ENCODE measurements around the gene PRELP.
"Not testable (repeated sequence)": the region's sequence is repeated elsewhere in the genome, so short reads cannot be mapped to it uniquely, and the experiment has no call there.

Gene PRELP

DNA sequence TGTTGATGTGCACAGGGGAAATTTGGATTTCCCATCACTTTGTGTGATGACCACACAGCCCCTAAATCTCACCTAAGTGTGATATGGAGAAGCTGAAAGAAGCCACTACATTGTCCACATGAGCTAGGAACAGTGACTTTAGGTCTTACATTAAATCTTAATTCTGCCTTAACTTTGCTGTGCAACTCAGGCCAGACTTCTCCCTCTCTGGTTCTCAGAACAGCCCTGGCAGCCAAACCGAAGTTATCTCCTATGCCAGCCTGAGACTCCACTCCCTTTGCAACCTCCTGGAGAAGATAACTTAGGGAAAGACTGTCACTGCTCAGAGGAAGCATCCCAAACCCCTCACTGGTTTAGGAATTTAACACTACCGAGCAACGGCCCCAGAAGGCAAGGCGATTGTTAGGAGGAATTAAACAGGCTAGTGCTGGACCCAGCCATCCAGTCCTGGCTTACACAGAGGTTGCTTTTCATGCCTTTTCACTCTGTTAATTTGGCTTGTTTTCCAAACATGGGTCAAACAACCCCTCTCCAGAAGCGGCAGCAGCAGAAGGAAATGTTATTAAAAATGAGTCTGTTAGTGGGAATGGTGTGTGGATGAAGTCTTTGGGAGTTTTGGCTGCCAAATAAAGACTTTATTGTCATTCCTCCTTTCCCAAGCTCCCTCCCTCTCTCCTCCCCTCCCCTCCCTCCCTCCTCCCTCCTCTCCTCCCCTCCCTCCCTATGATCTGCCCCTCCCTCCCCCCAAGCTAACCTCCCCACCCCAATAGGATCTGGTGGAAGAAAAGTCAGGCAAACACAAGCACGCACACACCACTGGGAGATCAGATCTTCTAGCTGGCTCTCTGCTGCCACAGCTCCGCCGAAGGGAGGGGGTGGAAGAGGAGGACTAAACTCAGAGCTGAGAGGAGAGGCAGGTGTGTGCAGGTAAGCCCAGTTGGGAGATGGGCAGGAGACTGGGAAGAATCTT lies at the start of gene PRELP:
TSS of gene PRELP (plus strand) at position 795 of the 970 bp plus-strand sequence. CDS start 7,379 bp downstream, outside the sequence.
- DNase-seq (ENCODE audit: low read depth in 2 of 2), result peak in 1 of 2 experiments; percentile 25

DNA sequence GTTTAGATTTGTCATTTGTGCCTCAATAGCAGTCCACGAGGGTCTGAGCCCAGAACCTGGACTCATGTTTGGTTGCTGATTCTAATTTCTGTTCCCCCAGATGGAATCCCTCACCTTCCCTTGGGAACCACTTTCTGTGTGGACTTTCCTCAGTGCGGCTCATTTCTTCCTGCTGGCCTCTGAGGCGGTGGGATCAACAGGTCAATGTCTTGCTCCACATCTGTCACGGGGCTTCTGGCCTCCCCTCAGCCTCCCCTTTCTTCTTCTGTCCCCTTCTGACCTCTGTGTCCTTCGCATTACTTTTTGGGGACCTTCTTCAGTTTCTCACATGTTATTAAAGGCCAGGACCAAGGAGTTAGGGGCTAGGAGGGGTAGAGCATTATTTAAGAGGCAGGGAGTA lies 49.2 kb upstream of the PRELP start:
- DNase-seq (ENCODE audit: low read depth in 2 of 2), result no peak

DNA sequence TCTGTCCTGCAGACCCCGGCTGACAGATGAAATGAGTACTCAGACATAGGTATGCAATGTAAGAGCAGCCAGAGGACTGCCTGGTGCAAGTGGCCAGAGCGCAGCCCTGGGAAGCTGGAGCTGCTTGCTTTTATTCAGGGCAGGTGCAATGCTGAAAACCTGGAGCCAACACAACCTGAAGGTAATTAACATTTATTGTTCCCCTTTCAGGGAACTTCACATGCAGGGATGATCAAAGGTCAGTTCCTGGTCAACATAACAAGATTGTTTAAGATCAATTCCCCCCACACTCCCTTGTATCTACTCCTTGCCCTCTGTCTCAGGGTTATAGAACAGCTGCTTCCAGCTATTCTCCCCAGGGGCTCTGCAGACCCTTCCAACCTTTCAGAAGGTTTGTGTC lies 48.7 kb upstream of the PRELP start:
- DNase-seq (ENCODE audit: low read depth in 2 of 2), result no peak

DNA sequence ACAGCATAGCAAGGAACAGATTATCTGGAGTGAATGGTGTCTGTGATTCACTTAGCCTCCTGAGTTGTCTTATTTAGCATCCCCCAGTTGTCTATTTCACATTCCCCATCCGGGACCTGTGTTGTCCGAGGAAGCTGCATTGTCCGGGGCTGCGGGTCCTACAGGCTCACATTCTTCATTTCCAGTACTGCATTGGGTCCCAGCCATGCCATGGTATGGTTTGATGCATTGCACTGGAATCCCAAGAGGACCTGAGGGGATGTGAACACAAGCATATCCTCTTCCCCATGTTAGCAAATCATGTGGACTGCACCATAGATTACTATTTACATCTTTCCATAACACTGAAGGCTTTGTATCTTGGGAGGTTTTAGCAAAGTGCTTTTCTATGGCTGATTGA lies 48.2 kb upstream of the PRELP start:
- no peak for DNase-seq (ENCODE audit: low read depth in 2 of 2)

DNA sequence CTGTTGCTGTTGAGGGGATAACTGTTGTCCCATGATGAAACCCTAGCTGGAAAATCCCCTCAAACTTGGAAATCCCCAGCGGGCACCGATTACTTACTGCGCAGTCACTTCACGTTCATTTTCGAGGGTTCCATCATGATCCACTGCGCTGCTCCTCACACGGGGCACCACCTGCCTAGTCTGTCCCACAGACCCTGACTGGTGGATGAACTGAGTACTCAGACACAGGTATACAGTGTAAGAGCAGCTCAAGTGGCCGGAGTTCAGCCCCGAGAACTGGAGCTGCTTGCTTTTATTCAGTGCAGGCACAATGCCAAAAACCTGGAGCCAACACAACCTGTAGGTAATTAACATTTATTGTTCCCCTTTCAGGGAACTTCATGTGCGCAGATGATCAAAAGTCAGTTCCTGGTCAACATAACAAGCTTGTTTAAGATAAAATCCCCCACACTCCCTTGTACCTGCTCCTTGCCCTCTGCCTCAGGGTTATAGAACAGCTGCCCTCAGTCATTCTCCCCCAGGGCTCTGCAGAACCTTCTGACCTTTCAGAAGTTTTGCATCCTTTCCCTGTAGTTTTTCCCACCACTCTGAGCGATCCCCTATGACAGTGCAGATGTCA lies 46.5 kb upstream of the PRELP start:
- DNase-seq (ENCODE audit: low read depth in 2 of 2), result no peak

DNA sequence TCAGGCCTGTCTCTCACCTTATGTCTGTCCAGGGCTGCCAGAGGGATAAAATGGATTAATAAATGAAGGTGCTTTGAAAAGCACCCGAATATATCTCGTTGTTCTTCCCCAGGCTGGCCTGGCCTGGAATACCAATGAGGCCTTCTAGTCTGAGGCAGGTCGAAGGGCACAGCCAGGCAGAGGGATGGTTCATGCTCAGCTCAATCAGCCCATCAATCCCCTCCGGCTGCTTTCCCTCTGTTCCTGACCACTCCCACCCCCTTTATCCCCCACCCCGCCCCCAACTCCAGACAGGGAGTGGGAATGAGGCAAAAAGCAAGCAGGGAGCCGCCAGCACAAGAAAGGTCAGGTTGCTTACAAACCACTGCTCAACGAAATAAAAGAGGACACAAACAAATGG lies 40.0 kb upstream of the PRELP start:
- no peak for DNase-seq (ENCODE audit: low read depth in 2 of 2)

DNA sequence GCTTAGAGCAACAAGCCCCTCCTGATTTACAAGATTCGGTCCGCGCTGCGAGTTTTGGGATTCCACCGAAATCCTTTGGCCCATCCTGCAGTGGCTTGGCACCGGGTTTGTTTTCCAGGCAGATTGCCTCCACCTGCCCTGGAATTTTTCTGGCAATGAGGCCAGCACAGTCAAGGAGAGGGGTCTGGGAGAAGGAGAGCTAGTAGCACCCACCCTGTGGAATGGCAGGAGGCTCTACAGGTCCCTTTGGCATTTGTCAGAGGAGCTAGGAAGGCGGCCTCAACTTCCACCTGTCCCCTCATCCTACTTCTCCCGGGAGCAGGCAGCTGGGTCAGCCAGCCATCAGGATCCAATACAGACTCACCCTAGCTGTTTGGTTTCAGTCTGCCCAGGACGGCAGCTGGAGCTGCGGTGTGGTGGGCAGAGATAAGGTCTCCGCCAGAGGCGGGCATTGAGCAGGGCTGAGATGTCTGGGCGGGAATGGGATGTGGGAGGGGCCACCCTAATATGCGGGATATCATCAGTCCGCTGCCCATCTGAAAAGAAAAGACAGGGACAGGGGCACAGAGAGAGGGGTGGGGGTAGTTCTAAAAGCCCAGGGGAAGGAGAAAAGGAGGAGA lies 37.8 kb upstream of the PRELP start:
- no peak for DNase-seq (ENCODE audit: low read depth in 2 of 2)

DNA sequence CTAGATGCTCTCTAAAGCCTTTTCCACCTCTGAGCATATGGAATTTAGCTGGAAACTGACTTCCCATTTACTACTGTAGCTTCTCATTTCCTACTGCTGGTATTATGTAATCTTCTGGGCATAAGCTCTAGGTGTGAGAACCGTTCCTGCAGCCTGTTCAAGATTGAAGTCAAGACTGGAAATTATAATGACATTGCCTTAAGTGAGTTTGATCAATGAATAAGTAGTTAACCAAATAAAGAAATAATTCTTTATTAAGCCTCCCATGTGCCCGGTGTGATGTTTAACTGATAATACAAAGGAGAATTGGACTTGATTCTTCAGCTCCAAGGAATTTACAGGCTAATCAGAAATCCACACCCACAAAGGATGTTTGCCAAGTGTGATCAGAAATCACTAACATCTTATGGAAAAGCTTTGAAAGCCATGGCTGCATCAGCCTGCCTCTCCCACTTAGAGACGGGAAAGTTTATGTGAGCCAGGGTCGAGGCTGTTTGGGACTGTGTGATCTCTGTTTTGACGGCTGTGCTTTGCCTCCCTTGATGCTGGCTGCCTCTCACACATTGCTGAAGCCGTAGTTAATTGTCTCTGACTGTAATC lies 36.4 kb upstream of the PRELP start:
- no peak for DNase-seq (ENCODE audit: low read depth in 2 of 2)

DNA sequence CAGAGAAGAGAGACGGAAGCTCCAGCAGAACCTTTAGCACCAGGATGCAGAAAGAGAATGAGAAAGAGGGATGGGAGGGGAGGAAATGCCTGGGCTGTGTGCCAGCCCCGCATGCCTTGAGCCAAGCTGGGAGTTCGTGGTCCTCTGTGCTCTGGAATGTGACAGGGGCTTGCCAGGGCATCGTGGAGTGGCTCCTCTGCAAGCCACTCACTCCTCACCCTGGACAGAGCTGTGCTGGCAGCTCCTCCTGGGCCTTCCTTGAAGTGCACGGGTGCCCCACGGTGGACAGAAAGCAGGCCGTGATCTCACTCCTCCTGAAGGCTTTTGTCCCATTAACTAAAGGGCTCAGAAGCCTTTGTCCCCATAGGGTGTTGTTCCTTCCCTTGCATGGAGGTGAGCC lies 34.8 kb upstream of the PRELP start:
- peak; percentile 37 to 51 for DNase-seq (ENCODE audit: low read depth in 2 of 2)

DNA sequence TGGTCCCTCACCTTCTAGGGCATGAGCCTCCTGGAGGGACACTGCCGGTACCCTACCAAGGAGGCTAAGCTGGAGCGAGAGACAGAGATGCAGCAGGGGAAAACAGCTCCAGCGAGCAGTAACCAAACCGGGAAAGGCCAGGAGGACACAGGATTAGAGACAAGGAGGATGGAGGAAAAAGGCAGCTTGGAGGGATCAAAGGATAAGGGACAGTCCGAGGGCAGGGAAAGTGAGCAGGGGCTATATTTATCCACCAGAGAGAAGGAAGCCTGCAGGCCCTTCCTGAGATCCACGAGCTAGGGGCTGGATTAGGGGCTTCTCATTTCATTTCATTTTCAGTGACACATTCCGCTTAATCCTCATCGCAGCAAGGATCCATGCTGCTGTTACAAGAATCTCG lies 33.8 kb upstream of the PRELP start:
- no peak for DNase-seq (ENCODE audit: low read depth in 2 of 2)

DNA sequence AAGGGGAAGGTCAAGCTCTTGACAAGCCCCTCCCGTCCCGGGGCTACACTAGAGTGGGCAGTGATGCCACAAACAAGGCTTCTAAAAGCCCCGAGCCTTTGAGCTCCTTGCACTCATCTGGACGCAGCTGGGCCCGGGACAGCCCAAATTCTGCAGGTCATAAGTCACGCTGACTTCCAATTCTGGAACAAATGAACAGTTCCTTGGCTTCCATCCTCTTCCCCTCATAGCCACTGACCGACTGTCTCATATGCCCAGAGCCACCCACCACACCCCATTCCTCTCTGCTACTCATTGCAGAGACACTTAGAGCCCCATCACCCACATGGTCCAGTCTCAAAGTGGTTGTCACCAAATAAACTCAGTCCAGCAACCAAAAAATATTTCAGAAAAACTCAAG lies 32.8 kb upstream of the PRELP start:
- no peak for DNase-seq (ENCODE audit: low read depth in 2 of 2)

DNA sequence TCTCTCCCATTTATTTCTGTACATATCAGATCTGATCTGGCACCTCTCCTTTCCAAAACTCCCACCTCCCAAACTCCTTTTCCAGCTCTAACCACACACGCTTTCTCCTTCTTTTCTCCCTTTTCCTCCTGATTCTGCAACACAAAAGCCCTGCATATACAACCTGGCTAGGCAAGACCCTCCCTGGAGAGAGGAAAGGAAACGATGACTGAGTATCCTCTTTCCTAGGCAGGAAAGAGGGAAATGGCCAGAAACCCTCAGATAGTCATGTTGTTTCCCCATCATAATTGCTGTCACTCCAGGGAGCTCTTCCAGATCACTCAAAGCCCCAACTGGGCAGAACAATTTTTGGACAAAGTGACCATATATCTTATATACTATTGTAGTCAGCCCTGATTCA lies 32.3 kb upstream of the PRELP start:
- no peak for DNase-seq (ENCODE audit: low read depth in 2 of 2)

DNA sequence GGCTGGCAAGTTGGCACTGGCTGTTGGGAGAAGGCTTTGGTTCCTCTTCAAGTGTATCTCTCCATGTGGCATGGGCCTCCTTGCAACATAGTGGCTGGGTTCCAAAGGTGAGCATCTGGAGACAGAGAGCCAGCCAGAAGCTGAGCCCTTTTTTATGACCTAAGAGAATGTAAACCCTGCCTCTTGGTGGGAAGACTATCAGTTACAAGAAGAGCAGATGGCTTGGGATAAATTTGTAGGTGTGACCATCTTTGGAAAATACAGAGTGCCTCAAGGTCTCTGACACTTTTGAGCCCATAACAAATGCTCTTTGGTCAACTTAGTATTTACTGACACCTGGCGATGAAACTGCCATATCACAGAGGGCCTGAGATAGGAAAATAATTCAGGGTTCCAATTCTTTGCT lies 31.4 kb upstream of the PRELP start:
- no peak for DNase-seq (ENCODE audit: low read depth in 2 of 2)

DNA sequence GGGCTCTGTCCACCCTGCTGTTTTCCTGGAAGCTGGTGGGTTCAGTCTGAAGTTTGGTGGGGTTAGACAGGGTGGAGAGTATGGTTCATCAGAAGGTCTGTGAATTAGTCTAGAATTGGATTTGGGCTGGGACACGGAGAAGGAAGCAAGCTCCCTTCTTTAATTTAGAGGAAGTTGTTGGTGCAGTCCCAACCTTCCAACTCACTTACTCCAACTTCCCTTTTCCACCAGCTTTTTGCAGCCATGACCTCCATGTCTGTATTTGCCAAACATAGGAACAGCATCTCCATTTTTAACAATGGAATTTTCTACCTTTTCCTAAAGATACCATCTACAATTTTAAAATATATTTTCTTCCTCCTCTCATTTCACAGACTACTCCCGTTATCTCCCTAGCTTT lies 28.5 kb upstream of the PRELP start:
- DNase-seq (ENCODE audit: low read depth in 2 of 2), result no peak

DNA sequence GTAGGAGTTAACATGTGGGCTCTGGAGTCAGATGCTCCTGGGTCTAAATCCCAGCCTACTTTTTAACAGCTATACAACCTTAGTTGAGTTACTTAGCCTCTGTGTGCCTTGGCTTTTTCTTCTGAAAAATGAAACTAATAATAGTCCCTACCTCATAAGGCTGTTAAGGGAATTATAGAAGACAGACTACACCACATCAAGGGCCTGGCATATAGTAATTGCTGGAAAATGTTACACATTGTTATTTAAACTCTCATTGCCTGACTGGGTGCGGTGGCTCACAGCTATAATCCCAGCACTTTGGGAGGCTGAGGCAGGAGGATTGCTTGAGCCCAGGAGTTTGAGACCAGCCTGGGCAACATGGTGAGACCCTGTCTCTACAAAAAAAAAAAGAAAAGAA lies 28.0 kb upstream of the PRELP start:
- DNase-seq (ENCODE audit: low read depth in 2 of 2), result not testable (repeated sequence)

DNA sequence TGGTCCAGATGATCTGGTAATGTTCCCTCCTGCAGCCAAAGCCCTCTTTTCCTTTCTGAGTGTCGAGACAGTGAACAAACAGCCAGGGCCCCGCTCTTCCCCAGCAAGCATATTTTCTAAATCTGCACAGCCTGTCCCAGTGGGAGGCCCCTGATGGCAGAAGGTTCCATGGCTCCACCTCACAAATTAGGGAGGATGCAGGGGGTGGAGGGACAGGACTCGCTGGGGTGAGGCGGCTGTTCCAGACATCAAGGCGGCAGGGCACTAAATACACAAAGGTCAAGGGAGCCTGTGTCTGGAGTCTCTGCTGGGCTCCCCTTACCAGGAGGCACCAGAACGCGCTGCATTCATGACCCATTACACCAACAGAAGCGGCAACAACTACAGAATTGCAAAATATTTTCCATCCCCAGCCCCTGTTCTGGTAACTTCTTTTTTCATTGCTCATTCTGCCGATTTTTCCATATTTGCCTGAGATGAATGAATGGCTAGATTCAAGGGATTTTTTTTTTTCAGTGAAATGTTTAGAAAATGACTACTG lies 27.0 kb upstream of the PRELP start:
- no peak for DNase-seq (ENCODE audit: low read depth in 2 of 2)

DNA sequence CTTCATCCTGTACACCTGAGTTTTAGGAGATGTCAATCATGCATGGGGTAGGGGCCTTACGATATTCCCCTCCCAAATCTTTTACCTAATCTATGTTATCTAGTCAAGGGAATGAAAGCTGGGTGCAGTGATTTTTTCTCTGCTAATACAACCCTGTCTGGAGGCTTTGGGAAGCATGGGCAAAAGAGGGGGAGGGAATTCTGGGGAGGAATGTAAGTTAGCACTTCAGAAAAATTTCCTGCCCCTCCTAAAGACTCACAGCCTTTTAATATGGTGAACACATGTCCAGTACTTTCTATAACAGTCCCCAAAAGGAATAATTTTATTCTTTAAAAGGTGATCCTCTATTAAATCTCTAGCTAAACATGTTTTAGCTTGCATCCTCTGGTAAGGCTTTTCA lies 25.6 kb upstream of the PRELP start:
- DNase-seq (ENCODE audit: low read depth in 2 of 2), result peak in 1 of 2 experiments; percentile 32

DNA sequence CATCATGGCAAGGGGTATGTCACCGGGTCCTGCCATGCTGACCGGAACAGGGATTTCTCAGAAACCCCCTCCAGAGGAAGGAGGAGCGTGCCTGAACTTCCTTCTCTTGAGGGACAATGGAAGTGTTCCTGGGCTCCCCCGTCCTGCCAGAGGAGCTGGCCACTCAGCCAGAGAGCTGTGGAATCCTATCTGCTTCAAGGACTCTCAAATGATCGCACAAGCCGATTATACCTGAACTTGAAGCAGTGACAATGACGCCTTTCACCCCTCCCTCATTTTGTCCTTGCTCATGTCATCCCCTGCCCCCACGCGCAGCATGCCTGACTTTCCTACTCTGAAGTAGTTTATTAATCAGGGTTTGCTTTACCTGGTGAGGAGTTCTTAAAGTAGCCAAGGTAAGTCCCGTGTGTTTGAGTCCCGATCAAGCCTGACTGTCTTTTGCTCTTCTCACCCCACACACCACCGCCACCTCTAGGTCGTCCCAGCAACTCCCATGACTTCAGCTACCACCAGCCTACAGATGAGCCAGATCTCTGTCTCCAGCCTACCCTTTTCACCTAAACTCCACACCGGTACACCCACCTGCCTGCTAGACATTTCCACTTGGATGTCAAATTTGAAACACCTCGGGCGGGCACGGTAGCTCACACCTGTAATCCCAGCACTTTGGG lies 25.0 kb upstream of the PRELP start:
- no peak for DNase-seq (ENCODE audit: low read depth in 2 of 2)

DNA sequence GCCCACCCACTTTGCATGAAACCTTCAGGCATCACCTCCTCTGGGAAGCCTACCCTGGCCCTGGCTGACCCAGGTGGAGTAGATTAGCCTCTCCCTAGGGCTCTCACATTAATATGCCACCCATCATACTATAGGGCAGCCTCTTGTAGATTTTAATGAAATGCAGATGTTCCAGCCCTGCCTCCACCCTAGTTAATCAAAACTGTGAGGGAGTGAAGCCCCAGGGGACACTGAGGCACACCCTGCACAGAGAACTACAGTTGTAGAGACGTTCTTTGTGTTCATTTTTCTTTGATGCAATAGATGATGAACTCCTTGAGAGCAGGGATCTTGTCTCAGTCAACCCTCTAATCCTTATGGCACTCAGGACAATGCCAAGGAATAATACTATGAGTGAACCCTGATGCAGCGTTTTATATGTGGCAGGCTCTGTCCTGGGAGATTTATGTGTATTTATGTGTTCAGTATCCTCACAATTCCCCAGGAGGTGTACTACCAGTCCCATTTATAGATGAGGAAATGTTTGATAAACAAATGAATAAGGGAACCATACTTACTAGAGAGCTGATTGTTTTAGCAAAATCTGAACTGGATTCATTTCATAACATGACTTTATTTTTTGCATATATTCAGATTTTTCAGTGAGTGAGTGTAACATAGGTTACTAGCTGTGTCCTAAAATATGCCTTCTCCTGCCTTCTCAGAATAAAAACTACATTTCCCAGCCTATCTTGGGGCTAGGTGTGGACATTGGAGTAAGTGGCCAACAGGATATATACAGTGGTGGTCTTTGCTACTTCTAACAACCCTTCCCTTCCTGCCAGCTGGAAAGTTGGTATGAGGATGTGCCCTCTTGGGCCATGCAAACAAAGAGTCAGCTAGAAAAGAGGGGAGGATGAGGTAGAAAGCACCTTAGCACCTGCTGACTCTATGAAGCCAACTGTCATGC lies 23.5 kb upstream of the PRELP start:
- no peak for DNase-seq (ENCODE audit: low read depth in 2 of 2)

DNA sequence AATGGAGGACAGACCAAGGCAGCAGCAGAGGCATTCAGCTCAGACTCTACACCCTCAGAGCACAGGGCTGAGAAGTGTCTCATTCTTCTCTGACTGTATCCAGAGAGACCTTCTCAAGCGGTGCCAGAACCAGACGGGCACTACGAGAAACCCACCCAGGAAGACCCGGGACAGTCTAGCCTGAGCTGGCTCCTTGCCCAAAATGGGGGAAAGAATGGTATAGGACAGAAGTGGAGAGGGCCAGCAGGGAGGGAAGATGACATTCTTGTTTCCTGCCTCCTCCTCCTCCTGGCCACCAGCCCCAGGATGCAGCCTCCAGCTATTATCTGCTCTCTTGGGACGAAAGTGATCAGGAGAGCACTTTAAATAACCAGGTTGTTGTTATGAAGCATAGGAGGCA lies 22.6 kb upstream of the PRELP start:
- DNase-seq (ENCODE audit: low read depth in 2 of 2), result no peak

Data from fibroblast of skin of left quadriceps (primary cell).